ENCODE results near the gene CYB561. TPM values are rescaled to one million over a fixed set of nuclear protein-coding genes. Genes with fewer than 3 reads are reported as not detected.

Gene CYB561
- total RNA-seq, 2 experiments from 2014 or later, result 1.1 to 2.2 TPM

- H3K36me3 Mint-ChIP-seq, result peaks cover 3% of the 10 kb centered on the region
- no peaks in the 10 kb centered on the region for H3K27me3 Mint-ChIP-seq
- peaks cover 14% of the 10 kb centered on the region for H3K4me1 Mint-ChIP-seq
- H3K4me3 Mint-ChIP-seq, result no peak overlapping the region
- no peaks in the 10 kb centered on the region for H3K9me3 Mint-ChIP-seq
- H3K27ac Mint-ChIP-seq, result no peak overlapping the region
- no peak for DNase-seq
These were observed 24.1 kb downstream of the CYB561 start for GRCh38 chr17:63421681-63422645.

- Mint-ChIP-seq H3K27me3 (no peaks in the 10 kb centered on the region), H3K36me3 (peaks cover 3% of the 10 kb centered on the region), H3K4me1 (peaks cover 11% of the 10 kb centered on the region), H3K9me3 (no peaks in the 10 kb centered on the region), H3K27ac (no peak overlapping the region), H3K4me3 (no peak overlapping the region)
- no peak for DNase-seq
These were observed 25.0 kb downstream of the CYB561 start for GRCh38 chr17:63420868-63421680.

- H3K9me3 Mint-ChIP-seq, result no peaks in the 10 kb centered on the region
- peak overlapping the region; percentile 65 for H3K27ac Mint-ChIP-seq
- H3K27me3 Mint-ChIP-seq, result no peaks in the 10 kb centered on the region
- peak overlapping the region; percentile 30 for H3K4me3 Mint-ChIP-seq
- peak; percentile 37 for DNase-seq
- peaks cover 3% of the 10 kb centered on the region for H3K36me3 Mint-ChIP-seq
- peaks cover 11% of the 10 kb centered on the region for H3K4me1 Mint-ChIP-seq
These were observed 25.9 kb downstream of the CYB561 start for GRCh38 chr17:63419949-63420867.

- Mint-ChIP-seq H3K4me3 (no peak overlapping the region), H3K36me3 (peaks cover 3% of the 10 kb centered on the region), H3K27ac (no peak overlapping the region), H3K27me3 (no peaks in the 10 kb centered on the region), H3K4me1 (peaks cover 11% of the 10 kb centered on the region), H3K9me3 (no peaks in the 10 kb centered on the region)
- DNase-seq, result no peak
These were observed 26.7 kb downstream of the CYB561 start for GRCh38 chr17:63419398-63419797.

GRCh38 chr17:63418540-63418939 is 27.6 kb downstream of the CYB561 start:
- peaks cover 3% of the 10 kb centered on the region for H3K36me3 Mint-ChIP-seq
- no peak for DNase-seq
- peaks cover 11% of the 10 kb centered on the region for H3K4me1 Mint-ChIP-seq

GRCh38 chr17:63414222-63414621 is 31.9 kb downstream of the CYB561 start:
- H3K4me1 Mint-ChIP-seq, result no peaks in the 10 kb centered on the region
- H3K27ac Mint-ChIP-seq, result no peak overlapping the region
- H3K9me3 Mint-ChIP-seq, result no peaks in the 10 kb centered on the region
- no peak overlapping the region for H3K4me3 Mint-ChIP-seq
- H3K36me3 Mint-ChIP-seq, result no peaks in the 10 kb centered on the region
- DNase-seq, result no peak
- H3K27me3 Mint-ChIP-seq, result no peaks in the 10 kb centered on the region

More at GRCh38 chr17:63418540-63418939, 27.6 kb downstream of the CYB561 start:
- Mint-ChIP-seq H3K9me3 (no peaks in the 10 kb centered on the region), H3K27me3 (no peaks in the 10 kb centered on the region), H3K4me3 (no peak overlapping the region), H3K27ac (no peak overlapping the region)

- no peak for DNase-seq
- Mint-ChIP-seq H3K27ac (no peak overlapping the region), H3K4me1 (no peaks in the 10 kb centered on the region), H3K9me3 (no peaks in the 10 kb centered on the region), H3K36me3 (no peaks in the 10 kb centered on the region), H3K4me3 (no peak overlapping the region), H3K27me3 (no peaks in the 10 kb centered on the region)
These were observed 33.0 kb downstream of the CYB561 start for GRCh38 chr17:63413128-63413527.

GRCh38 chr17:63412234-63412633 is 33.9 kb downstream of the CYB561 start:
- no peaks in the 10 kb centered on the region for H3K9me3 Mint-ChIP-seq
- H3K4me1 Mint-ChIP-seq, result no peaks in the 10 kb centered on the region

GRCh38 chr17:63407741-63408330 is 38.3 kb downstream of the CYB561 start:
- no peak overlapping the region for H3K27ac Mint-ChIP-seq
- no peaks in the 10 kb centered on the region for H3K9me3 Mint-ChIP-seq
- H3K4me1 Mint-ChIP-seq, result peaks cover 2% of the 10 kb centered on the region
- no peaks in the 10 kb centered on the region for H3K36me3 Mint-ChIP-seq
- no peak overlapping the region for H3K4me3 Mint-ChIP-seq
- no peaks in the 10 kb centered on the region for H3K27me3 Mint-ChIP-seq
- DNase-seq, result no peak

More at GRCh38 chr17:63412234-63412633, 33.9 kb downstream of the CYB561 start:
- no peaks in the 10 kb centered on the region for H3K36me3 Mint-ChIP-seq
- DNase-seq, result no peak
- no peak overlapping the region for H3K4me3 Mint-ChIP-seq
- H3K27me3 Mint-ChIP-seq, result no peaks in the 10 kb centered on the region
- H3K27ac Mint-ChIP-seq, result no peak overlapping the region

- Mint-ChIP-seq H3K4me1 (peaks cover 2% of the 10 kb centered on the region), H3K36me3 (no peaks in the 10 kb centered on the region), H3K27ac (no peak overlapping the region), H3K27me3 (no peaks in the 10 kb centered on the region), H3K4me3 (no peak overlapping the region), H3K9me3 (no peaks in the 10 kb centered on the region)
- peak; percentile 57 for DNase-seq
These were observed 39.3 kb downstream of the CYB561 start for GRCh38 chr17:63406689-63407330.

- H3K36me3 Mint-ChIP-seq, result no peaks in the 10 kb centered on the region
- no peak overlapping the region for H3K4me3 Mint-ChIP-seq
- no peak overlapping the region for H3K27ac Mint-ChIP-seq
- no peaks in the 10 kb centered on the region for H3K9me3 Mint-ChIP-seq
- H3K4me1 Mint-ChIP-seq, result peaks cover 2% of the 10 kb centered on the region
- no peaks in the 10 kb centered on the region for H3K27me3 Mint-ChIP-seq
- no peak for DNase-seq
These were observed 40.3 kb downstream of the CYB561 start for GRCh38 chr17:63405741-63406261.

GRCh38 chr17:63405020-63405419 is 41.1 kb downstream of the CYB561 start:
- Mint-ChIP-seq H3K9me3 (no peaks in the 10 kb centered on the region), H3K27ac (no peak overlapping the region), H3K4me3 (no peak overlapping the region), H3K4me1 (peaks cover 2% of the 10 kb centered on the region), H3K27me3 (no peaks in the 10 kb centered on the region), H3K36me3 (no peaks in the 10 kb centered on the region)
- DNase-seq, result no peak

GRCh38 chr17:63402431-63403212 is 43.5 kb downstream of the CYB561 start:
- no peak overlapping the region for H3K4me3 Mint-ChIP-seq

More at GRCh38 chr17:63402431-63403212, 43.5 kb downstream of the CYB561 start:
- Mint-ChIP-seq H3K36me3 (no peaks in the 10 kb centered on the region), H3K9me3 (no peaks in the 10 kb centered on the region), H3K27ac (no peak overlapping the region), H3K4me1 (peaks cover 2% of the 10 kb centered on the region), H3K27me3 (no peaks in the 10 kb centered on the region)
- DNase-seq, result no peak

Data from activated naive CD8-positive, alpha-beta T cell treated with anti-CD3 and anti-CD28 coated beads for 36 hours (primary cell).